ENCODE results near the gene UVRAG. TPM values are rescaled to one million over a fixed set of nuclear protein-coding genes. Genes with fewer than 3 reads are reported as not detected.

The UVRAG gene
- 17.8 and 26.0 TPM in 2 replicates for polyA plus RNA-seq

GRCh38 chr11:75814677-75815344, at the start of gene UVRAG:
Gene UVRAG (plus strand): TSS chr11:75815210. CDS start chr11:75815408, 198 bp downstream.

GRCh38 chr11:75768112-75768908, 46.7 kb upstream of the UVRAG start, which contains the start of gene DGAT2:
Gene DGAT2 (plus strand): TSS chr11:75768778. CDS start chr11:75768992, 214 bp downstream.

Other genes starting within 250 kb of the UVRAG start
- 115 and 139 TPM in 2 replicates for gene MAP6, start 146.2 kb upstream of the UVRAG start, polyA plus RNA-seq
- 0.94 TPM in 1 of 2 replicates, not detected in the other for gene MOGAT2, start 97.4 kb upstream of the UVRAG start, polyA plus RNA-seq
- 3.7 and 4.8 TPM in 2 replicates for gene DGAT2, start 46.4 kb upstream of the UVRAG start, polyA plus RNA-seq